HEK293 (cell line): ENCODE data around the gene CSNK1E.

Experiments used
- CTCF ChIP-seq: fragments of 450-650 bp; formaldehyde crosslinking; IDR thresholded peaks from 2 replicates; pipeline ENCODE4 v1.5.1; 2016; ENCODE audit warnings: missing biosample characterization, missing genetic modification characterization
- TSHZ1 ChIP-seq: fragments of 450-650 bp; formaldehyde crosslinking; IDR thresholded peaks from 2 replicates; pipeline ENCODE4 v1.5.1; 2016; ENCODE audit warnings: missing biosample characterization, missing genetic modification characterization, borderline replicate concordance

Gene CSNK1E

GRCh38 chr22:38240734-38241252, 76.4 kb downstream of the CSNK1E start (continued):
- TF ChIP-seq CTCF (tag by site-specific recombination) (no peak), TSHZ1 (tag by site-specific recombination) (no peak)
